Measurements from ENCODE around the gene UNC5B.

UNC5B gene

DNA sequence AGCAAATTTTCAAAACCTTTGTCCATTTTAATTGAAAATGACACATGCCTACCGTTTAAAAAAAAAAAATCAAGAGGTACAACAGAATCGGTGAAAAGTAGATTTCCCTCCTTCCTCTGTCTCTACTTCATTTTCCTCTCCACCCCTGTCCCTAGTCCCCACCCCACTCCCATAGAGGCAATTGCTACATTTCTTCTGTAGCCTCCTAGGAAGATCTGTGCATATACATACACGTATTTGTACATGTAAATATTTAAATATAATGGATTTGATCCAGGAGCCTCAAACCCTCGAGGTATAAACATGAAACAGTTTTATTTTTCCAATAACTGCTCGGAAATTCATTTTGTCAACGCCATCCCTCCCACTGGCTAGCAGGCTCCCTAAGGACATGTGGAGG is 92.5 kb downstream of the UNC5B start:
- H3K4me3 ChIP-seq = no peak overlapping the region
- no peak overlapping the region for H3K27ac ChIP-seq
- intact Hi-C loops (cut with DNase I; ENCODE audit: low total_unique reads) = no loop called here

GRCh38 chr10:71306979-71307378 is 94.6 kb downstream of the UNC5B start:
- Histone ChIP-seq H3K9me3 (no peaks in the 10 kb centered on the region), H3K4me1 (no peaks in the 10 kb centered on the region), H3K4me3 (no peak overlapping the region), H3K27me3 (peaks cover 0 to 3% of the 10 kb centered on the region in 2 donors), H3K36me3 (no peaks in the 10 kb centered on the region), H3K27ac (no peak overlapping the region)
- intact Hi-C loops (cut with DNase I; ENCODE audit: low total_unique reads) = no loop called here
- DNase-seq = no peak
- no peak for TF ChIP-seq CTCF (IDR thresholded peaks at IDR 0.05)

More for the DNA sequence above, 92.5 kb downstream of the UNC5B start:
- Histone ChIP-seq H3K27me3 (peaks cover 0 to 3% of the 10 kb centered on the region in 2 donors), H3K4me1 (no peaks in the 10 kb centered on the region), H3K36me3 (peaks cover 0 to 6% (median 0%) of the 10 kb centered on the region in 3 donors), H3K9me3 (no peaks in the 10 kb centered on the region)
- TF ChIP-seq CTCF (IDR thresholded peaks at IDR 0.05) = no peak
- DNase-seq = no peak

DNA sequence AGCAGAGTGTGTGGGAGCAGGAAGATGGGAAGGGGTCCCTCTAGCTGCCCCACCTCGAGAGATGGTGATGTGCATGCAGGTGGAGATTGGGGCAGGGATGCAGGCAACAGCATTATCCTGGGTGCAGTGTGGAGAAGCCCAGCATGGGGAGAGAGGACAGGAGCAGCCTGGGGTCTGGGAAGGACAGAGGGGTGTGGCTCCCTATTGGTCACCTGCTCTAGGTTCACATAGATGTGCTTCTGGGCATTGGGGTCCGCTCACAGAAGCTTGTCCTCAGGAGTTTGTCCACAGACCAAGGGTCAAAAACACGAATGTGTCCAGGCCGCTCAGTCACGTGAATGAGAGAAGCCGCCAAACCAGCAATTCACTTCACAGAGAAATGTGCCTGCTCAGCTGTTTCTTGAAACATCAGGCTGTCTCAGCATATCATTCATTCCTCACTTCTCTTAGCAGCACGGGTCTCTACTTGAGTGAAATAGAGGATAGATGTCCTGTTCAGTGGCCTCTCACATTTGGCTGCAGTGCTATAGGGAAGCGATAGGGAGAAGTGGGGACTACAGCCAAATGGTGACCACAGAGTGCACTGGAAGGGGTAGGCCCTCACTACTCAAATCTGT is 95.2 kb downstream of the UNC5B start:
- DNase-seq = peak in 1 of 2 donors; percentile 30
- H3K27ac ChIP-seq = no peak overlapping the region
- H3K36me3 ChIP-seq = no peaks in the 10 kb centered on the region
- intact Hi-C loops (cut with DNase I; ENCODE audit: low total_unique reads) = no loop called here
- H3K4me3 ChIP-seq = no peak overlapping the region
- H3K27me3 ChIP-seq = peaks cover 0 to 3% of the 10 kb centered on the region in 2 donors
- TF ChIP-seq CTCF (IDR thresholded peaks at IDR 0.05) = no peak
- peaks cover 0 to under 1% (median 0%) of the 10 kb centered on the region in 4 donors for H3K4me1 ChIP-seq
- no peaks in the 10 kb centered on the region for H3K9me3 ChIP-seq

GRCh38 chr10:71308244-71308643 is 95.9 kb downstream of the UNC5B start:
- H3K9me3 ChIP-seq = no peaks in the 10 kb centered on the region
- intact Hi-C loops (cut with DNase I; ENCODE audit: low total_unique reads) = no loop called here
- peaks cover 0 to 3% of the 10 kb centered on the region in 2 donors for H3K27me3 ChIP-seq
- no peak for TF ChIP-seq CTCF (IDR thresholded peaks at IDR 0.05)
- H3K4me1 ChIP-seq = peaks cover 0 to 7% (median 0%) of the 10 kb centered on the region in 4 donors
- DNase-seq = no peak
- H3K27ac ChIP-seq = no peak overlapping the region
- H3K4me3 ChIP-seq = no peak overlapping the region
- no peaks in the 10 kb centered on the region for H3K36me3 ChIP-seq

DNA sequence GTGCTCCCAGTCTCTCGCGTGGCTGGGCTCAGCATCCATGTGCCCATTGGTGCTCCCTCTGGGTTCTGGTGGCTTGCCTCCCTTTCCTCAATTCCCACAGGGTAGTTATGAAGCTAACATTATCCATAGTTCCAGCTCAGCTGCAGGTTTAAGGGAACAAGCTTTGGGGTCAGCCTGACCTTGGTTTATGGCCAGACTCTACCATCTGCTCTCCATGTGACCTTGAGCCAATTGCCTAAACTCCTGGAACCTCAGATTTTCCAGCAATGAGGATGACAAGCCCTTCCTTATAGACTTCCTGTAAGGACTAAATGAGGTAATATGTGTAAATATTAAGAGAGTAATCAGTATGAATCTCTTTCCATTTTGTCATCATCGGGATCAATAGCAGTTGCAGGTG is 96.6 kb downstream of the UNC5B start:
- Histone ChIP-seq H3K4me3 (no peak overlapping the region), H3K27ac (no peak overlapping the region), H3K36me3 (no peaks in the 10 kb centered on the region), H3K4me1 (peaks cover 0 to 14% (median 1%) of the 10 kb centered on the region in 4 donors), H3K9me3 (no peaks in the 10 kb centered on the region), H3K27me3 (peaks cover 0 to 3% of the 10 kb centered on the region in 2 donors)
- no peak for TF ChIP-seq CTCF (IDR thresholded peaks at IDR 0.05)
- DNase-seq = no peak
- intact Hi-C loops (cut with DNase I; ENCODE audit: low total_unique reads) = no loop called here

All from tibial artery (tissue), 4 donors.